ENCODE data around the gene MKKS.

GRCh38 chr20:10423735-10424134 lies 10.3 kb downstream of the MKKS start:
- TF ChIP-seq EZH2 (IDR thresholded peaks at IDR 0.05; ENCODE audit: borderline replicate concordance, insufficient read depth, low read depth, low read length, poor library complexity, severe bottlenecking) (no peak), CTCF (IDR thresholded peaks at IDR 0.05) (no peak)
